Glutamatergic neuron (in vitro differentiated cells): ENCODE measurements around the gene NCAPH2. TPM values are rescaled to one million over a fixed set of nuclear protein-coding genes. Genes with fewer than 3 reads are reported as not detected.

Experiments
- DNase-seq: peaks from one replicate; pipeline ENCODE4 v3.0.0; 2022
- H3K27ac Mint-ChIP-seq: one replicate; pipeline ENCODE4 v1.8.0; 2020; ENCODE audit warnings: mild to moderate bottlenecking, mixed read lengths, inconsistent platforms; ENCODE audit not compliant: unreplicated experiment
- H3K27me3 Mint-ChIP-seq: one replicate; pipeline ENCODE4 v1.8.0; 2020; ENCODE audit warnings: mild to moderate bottlenecking, moderate library complexity, mixed read lengths, inconsistent platforms; ENCODE audit not compliant: unreplicated experiment
- H3K36me3 Mint-ChIP-seq: one replicate; pipeline ENCODE4 v1.8.0; 2020; ENCODE audit warnings: mild to moderate bottlenecking, mixed read lengths, inconsistent platforms; ENCODE audit not compliant: unreplicated experiment
- H3K4me1 Mint-ChIP-seq: one replicate; pipeline ENCODE4 v1.8.0; 2020; ENCODE audit warnings: mild to moderate bottlenecking, low read depth, mixed read lengths, inconsistent platforms; ENCODE audit not compliant: unreplicated experiment
- H3K4me3 Mint-ChIP-seq: one replicate; pipeline ENCODE4 v1.8.0; 2020; ENCODE audit warnings: mild to moderate bottlenecking, mixed read lengths, inconsistent platforms; ENCODE audit not compliant: unreplicated experiment
- H3K9me3 Mint-ChIP-seq: one replicate; pipeline ENCODE4 v1.8.0; 2020; ENCODE audit warnings: mild to moderate bottlenecking, moderate library complexity, mixed read lengths, inconsistent platforms; ENCODE audit not compliant: unreplicated experiment
- total RNA-seq: library from RNA; stranded (reverse); fragmentation: NEBNext Ultra II Directional; extraction: Animal tissue kit (Norgen Biotek cat#: 25700); gene quantifications from one replicate; pipeline ENCODE4 v1.2.1, GENCODE V29; 2021; ENCODE audit not compliant: unreplicated experiment
- TF ChIP-seq, protein P1 (sequence below): fragments of 200-600 bp; sonication (generic); IDR thresholded peaks from one replicate; pipeline ENCODE4 v1.5.0; 2021; ENCODE audit not compliant: partially characterized antibody, unreplicated experiment

The NCAPH2 gene
- total RNA-seq, 1 donor from 2014 or later = 52.9 TPM

DNA sequence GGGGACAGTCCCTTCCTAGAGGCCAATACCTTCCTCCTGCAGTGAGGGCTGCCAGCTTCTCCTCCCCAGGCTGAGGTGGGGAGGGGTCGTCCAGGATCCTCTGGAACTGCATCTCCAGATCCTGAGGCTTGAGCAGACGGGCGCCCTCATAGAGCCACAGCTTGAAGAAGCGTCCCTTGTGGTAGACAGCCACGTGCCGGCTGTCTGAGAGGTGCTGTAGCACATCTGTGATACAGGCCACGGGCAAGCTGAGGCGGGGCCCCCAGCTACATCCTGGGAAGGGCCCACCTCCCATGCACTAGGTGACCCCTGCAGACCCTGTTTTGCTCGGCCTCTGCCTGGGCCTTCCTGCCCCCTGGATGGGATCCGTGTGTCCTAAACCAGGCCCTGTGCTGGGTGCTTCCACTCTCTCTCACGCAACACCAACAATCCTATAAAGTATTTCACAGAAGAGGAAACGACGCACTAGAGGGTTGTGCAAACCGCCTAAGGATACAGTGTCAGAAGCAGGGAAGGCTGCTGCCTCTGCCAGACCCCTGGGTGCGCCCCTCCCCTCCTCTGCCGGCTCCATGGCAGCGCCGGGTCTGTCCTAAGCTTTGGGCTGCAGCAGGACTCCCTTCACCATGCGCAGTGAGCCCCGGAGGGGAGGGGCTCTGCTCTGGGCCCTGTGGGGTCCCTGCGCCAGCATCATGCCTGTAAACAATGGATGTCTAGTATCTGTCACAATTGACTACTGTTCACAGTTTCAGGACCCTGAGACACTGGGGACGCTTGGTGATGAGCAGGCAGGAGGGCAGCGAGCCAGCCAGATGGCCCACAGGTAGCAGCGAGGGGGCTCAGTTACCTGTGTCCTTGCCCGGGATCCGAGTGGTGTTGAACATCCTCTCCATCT lies 65.7 kb downstream of the NCAPH2 start:
- DNase-seq = no peak
- Mint-ChIP-seq H3K4me3 (no peak overlapping the region), H3K36me3 (no peaks in the 10 kb centered on the region), H3K4me1 (peaks cover 1% of the 10 kb centered on the region), H3K27me3 (peaks cover 2% of the 10 kb centered on the region), H3K27ac (no peak overlapping the region), H3K9me3 (peaks cover 10% of the 10 kb centered on the region)
- TF ChIP-seq, protein P1, sequence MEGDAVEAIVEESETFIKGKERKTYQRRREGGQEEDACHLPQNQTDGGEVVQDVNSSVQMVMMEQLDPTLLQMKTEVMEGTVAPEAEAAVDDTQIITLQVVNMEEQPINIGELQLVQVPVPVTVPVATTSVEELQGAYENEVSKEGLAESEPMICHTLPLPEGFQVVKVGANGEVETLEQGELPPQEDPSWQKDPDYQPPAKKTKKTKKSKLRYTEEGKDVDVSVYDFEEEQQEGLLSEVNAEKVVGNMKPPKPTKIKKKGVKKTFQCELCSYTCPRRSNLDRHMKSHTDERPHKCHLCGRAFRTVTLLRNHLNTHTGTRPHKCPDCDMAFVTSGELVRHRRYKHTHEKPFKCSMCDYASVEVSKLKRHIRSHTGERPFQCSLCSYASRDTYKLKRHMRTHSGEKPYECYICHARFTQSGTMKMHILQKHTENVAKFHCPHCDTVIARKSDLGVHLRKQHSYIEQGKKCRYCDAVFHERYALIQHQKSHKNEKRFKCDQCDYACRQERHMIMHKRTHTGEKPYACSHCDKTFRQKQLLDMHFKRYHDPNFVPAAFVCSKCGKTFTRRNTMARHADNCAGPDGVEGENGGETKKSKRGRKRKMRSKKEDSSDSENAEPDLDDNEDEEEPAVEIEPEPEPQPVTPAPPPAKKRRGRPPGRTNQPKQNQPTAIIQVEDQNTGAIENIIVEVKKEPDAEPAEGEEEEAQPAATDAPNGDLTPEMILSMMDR = no peak

DNA sequence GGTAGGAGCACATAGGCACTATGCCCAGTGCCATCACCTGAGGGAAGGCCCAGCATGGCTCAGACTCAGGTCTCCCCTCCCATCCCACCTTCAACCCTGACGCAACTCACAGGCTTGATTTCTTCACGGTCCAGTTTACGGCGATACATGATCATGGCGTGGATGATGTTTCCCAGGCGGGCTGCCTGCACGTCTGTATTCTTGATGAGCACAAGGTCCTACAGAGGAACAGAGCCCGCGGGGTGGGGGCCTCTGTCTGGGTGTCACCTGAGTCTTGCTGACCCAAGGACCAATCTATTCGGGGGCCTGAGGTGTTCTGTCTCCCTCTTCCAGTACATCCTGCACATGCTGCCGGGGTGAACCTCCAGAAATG lies 66.3 kb downstream of the NCAPH2 start:
- Mint-ChIP-seq H3K36me3 (no peaks in the 10 kb centered on the region), H3K27ac (no peak overlapping the region)

More for the DNA sequence above, 66.3 kb downstream of the NCAPH2 start:
- Mint-ChIP-seq H3K27me3 (peaks cover 2% of the 10 kb centered on the region), H3K4me3 (no peak overlapping the region), H3K9me3 (peaks cover 10% of the 10 kb centered on the region), H3K4me1 (peaks cover 2% of the 10 kb centered on the region)
- DNase-seq = no peak
- TF ChIP-seq, protein P1 = no peak

Other genes with a start within 250 kb of the NCAPH2 start
- gene MAPK12, start 246.5 kb upstream of the NCAPH2 start, total RNA-seq = 88.5 TPM
- 131 TPM for gene MAPK11, start 237.8 kb upstream of the NCAPH2 start, total RNA-seq
- gene PLXNB2, start 200.6 kb upstream of the NCAPH2 start, total RNA-seq = 95.2 TPM
- 32.1 TPM for gene DENND6B, start 181.2 kb upstream of the NCAPH2 start, total RNA-seq
- 122 TPM for gene PPP6R2, start 164.9 kb upstream of the NCAPH2 start, total RNA-seq
- 206 TPM for gene SBF1, start 33.2 kb upstream of the NCAPH2 start, total RNA-seq
- gene ADM2, start 26.7 kb upstream of the NCAPH2 start, total RNA-seq = 37.6 TPM
- 4.0 TPM for gene MIOX, start 21.4 kb upstream of the NCAPH2 start, total RNA-seq
- 62.2 TPM for gene LMF2, start 522 bp upstream of the NCAPH2 start, total RNA-seq
- gene SCO2, start 17.4 kb downstream of the NCAPH2 start, total RNA-seq = 4.8 TPM
- gene TYMP, start 21.8 kb downstream of the NCAPH2 start, total RNA-seq = 1.2 TPM
- 0.12 TPM for gene KLHDC7B, start 37.7 kb downstream of the NCAPH2 start, total RNA-seq
- not detected for gene SYCE3, start 54.7 kb downstream of the NCAPH2 start, total RNA-seq
- gene CPT1B, start 70.2 kb downstream of the NCAPH2 start, total RNA-seq = 118 TPM
- 147 TPM for gene CHKB, start 74.6 kb downstream of the NCAPH2 start, total RNA-seq
- gene MAPK8IP2, start 92.6 kb downstream of the NCAPH2 start, total RNA-seq = 143 TPM
- gene ARSA, start 119.9 kb downstream of the NCAPH2 start, total RNA-seq = 65.7 TPM
- 20.4 TPM for gene SHANK3, start 164.6 kb downstream of the NCAPH2 start, total RNA-seq
- not detected for gene ACR, start 230.0 kb downstream of the NCAPH2 start, total RNA-seq